Activated naive CD4-positive, alpha-beta T cell treated with Interleukin-2 at 50 U/mL for 16 hours (primary cell): ENCODE measurements around the gene PGBD2.
"Not testable (repeated sequence)": the region's sequence is repeated elsewhere in the genome, so short reads cannot be mapped to it uniquely, and the experiment has no call there.

Experiments
- DNase-seq: peaks from one replicate; pipeline ENCODE4 v3.0.0-alpha.2; 2020

Gene PGBD2

GRCh38 chr1:248928122-248928521 is 22.1 kb downstream of the PGBD2 start:
- not testable (repeated sequence) for DNase-seq

DNA sequence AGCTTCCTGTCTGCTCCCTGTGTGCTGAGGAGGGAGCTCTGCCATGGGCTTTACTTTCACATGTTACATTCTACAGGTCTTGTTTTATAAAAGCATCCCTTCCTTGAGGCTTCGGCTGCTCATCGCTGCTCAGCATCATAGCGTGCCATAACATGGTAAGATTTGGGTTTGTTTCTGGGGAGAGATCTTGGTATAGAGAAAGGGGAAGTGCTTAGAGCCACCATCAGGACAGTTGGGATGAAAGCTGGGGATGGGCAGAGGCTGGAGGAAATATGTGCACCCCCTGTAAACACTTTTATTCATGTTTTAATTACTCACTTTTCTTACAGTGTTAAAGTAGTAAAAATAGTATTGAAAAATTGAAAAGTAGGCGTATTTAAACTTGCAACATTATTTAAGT is 24.0 kb downstream of the PGBD2 start:
- not testable (repeated sequence) for DNase-seq

DNA sequence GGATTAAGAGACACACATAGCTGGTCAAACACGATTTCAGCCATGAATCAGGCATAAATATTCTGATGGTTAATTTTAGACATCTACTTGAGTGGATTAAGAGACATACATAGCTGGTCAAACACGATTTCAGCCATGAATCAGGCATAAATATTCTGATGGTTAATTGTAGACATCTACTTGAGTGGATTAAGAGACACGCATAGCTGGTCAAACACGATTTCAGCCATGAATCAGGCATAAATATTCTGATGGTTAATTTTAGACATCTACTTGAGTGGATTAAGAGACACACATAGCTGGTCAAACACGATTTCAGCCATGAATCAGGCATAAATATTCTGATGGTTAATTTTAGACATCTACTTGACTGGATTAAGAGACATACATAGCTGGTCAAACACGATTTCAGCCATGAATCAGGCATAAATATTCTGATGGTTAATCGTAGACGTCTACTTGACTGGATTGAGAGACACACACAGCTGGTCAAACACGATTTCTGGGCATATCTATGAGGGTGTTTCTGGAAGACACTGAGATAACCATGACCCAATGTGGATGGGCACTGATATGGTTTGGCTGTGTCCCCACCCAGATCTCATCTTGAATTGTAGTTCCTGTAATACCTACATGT is 32.3 kb downstream of the PGBD2 start:
- not testable (repeated sequence) for DNase-seq

GRCh38 chr1:248944134-248944999 is 38.3 kb downstream of the PGBD2 start:
- DNase-seq = not testable (repeated sequence)

DNA sequence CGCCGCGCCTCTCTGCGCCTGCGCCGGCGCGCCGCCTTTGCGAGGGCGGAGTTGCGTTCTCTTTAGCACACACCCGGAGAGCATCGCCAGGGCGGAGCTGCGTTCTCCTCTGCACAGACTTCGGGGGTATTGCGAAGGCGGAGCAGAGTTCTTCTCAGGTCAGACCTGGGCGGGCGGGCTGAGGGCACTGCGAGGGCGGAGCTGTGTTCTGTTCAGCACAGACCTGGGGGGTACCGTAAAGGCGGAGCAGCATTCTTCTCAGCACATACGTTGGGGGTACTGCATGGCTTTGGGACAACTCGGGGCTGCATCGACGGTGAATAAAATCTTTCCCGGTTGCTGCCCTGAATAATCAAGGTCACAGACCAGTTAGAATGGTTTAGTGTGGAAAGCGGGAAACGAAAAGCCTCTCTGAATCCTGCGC is 39.0 kb downstream of the PGBD2 start:
- not testable (repeated sequence) for DNase-seq

DNA sequence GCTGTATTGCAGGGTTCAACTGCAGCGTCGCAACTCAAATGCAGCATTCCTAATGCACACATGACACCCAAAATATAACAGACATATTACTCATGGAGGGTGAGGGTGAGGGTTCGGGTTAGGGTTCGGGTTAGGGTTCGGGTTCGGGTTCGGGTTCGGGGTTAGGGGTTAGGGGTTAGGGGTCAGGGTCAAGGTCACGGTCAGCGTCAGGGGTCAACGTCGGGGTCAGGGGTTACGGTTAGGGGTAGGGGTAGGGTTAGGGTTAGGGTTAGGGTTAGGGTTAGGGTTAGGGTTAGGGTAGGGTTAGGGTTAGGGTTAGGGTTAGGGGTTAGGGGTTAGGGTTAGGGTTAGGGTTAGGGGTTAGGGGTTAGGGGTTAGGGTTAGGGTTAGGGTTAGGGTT is 39.4 kb downstream of the PGBD2 start:
- not testable (repeated sequence) for DNase-seq

DNA sequence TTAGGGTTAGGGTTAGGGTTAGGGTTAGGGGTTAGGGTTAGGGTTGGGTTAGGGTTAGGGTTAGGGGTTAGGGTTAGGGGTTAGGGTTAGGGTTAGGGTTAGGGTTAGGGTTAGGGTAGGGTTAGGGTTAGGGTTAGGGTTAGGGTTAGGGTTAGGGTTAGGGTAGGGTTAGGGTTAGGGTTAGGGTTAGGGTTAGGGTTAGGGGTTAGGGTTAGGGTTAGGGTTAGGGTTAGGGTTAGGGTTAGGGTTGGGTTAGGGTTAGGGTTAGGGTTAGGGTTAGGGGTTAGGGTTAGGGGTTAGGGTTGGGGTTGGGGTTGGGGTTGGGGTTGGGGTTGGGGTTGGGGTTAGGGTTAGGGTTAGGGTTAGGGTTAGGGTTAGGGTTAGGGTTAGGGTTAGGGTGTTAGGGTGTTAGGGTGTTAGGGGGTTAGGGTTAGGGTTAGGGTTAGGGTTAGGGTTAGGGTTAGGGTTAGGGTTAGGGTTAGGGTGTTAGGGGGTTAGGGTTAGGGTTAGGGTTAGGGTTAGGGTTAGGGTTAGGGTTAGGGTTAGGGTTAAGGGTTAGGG is 39.9 kb downstream of the PGBD2 start:
- not testable (repeated sequence) for DNase-seq
